Measurements from ENCODE around the gene SRGAP2B.
"Not testable (repeated sequence)": the region's sequence is repeated elsewhere in the genome, so short reads cannot be mapped to it uniquely, and the experiment has no call there.

DNA sequence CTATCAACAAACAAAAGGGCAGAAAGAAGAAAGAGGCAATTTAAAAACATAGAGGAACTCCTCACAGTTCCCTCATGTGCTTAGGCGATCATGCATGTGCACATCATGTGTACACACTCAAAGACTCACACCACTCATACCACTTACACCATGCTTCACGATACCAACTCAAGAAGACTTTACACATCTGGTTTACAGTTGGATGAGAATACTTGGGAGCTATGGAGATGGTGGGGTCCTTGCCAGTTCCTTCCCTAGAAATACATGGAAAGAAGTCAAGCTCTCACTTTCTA lies 96.2 kb downstream of the SRGAP2B start:
- TF ChIP-seq EP300 (IDR thresholded peaks at IDR 0.05): not testable (repeated sequence)
- TF ChIP-seq, protein P1, sequence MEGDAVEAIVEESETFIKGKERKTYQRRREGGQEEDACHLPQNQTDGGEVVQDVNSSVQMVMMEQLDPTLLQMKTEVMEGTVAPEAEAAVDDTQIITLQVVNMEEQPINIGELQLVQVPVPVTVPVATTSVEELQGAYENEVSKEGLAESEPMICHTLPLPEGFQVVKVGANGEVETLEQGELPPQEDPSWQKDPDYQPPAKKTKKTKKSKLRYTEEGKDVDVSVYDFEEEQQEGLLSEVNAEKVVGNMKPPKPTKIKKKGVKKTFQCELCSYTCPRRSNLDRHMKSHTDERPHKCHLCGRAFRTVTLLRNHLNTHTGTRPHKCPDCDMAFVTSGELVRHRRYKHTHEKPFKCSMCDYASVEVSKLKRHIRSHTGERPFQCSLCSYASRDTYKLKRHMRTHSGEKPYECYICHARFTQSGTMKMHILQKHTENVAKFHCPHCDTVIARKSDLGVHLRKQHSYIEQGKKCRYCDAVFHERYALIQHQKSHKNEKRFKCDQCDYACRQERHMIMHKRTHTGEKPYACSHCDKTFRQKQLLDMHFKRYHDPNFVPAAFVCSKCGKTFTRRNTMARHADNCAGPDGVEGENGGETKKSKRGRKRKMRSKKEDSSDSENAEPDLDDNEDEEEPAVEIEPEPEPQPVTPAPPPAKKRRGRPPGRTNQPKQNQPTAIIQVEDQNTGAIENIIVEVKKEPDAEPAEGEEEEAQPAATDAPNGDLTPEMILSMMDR (IDR thresholded peaks at IDR 0.05): not testable (repeated sequence)
